Keratinocyte (primary cell): Measurements from ENCODE around the gene EFEMP1. TPM values are rescaled to one million over a fixed set of nuclear protein-coding genes. Genes with fewer than 3 reads are reported as not detected.

Source experiments
- DNase-seq: peaks from one replicate; pipeline ENCODE4 v3.0.0-alpha.2; 2011; ENCODE audit warnings: low read depth, missing footprints, low spot score
- FAIRE-seq: peaks from 2 replicates; lab custom pipeline; 2011; peaks lifted over from hg19 to GRCh38; lab: Jason Lieb, UNC
- H2AFZ ChIP-seq: 2 replicates; pipeline ENCODE4 v1.6.0; 2012; ENCODE audit warnings: low read length, control low read depth, inconsistent platforms; ENCODE audit not compliant: control insufficient read depth
- H3K27ac ChIP-seq: 2 replicates; pipeline ENCODE4 v1.5.1; 2011; ENCODE audit warnings: low read length; ENCODE audit not compliant: control insufficient read depth, insufficient read depth
- H3K27me3 ChIP-seq: 3 replicates; pipeline ENCODE4 v1.6.0; 2011; ENCODE audit warnings: low read length; ENCODE audit not compliant: control insufficient read depth, insufficient read depth; ENCODE audit errors: extremely low read depth
- H3K36me3 ChIP-seq, 2 experiments: 2 replicates in 1 of 2; 3 replicates in 1 of 2; pipeline ENCODE4 v1.5.1; 2011; ENCODE audit warnings: low read length in 2 of 2, mild to moderate bottlenecking in 1 of 2; ENCODE audit not compliant: control insufficient read depth in 2 of 2, insufficient read depth in 2 of 2; ENCODE audit errors: extremely low read depth in 1 of 2
- H3K4me1 ChIP-seq: 3 replicates; pipeline ENCODE4 v1.5.1; 2011; ENCODE audit warnings: low read length; ENCODE audit not compliant: control insufficient read depth, insufficient read depth; ENCODE audit errors: extremely low read depth
- H3K4me2 ChIP-seq: 3 replicates; pipeline ENCODE4 v1.6.0; 2011; ENCODE audit warnings: low read depth, low read length; ENCODE audit not compliant: control insufficient read depth, insufficient read depth; ENCODE audit errors: extremely low read depth
- H3K4me3 ChIP-seq, 3 experiments: fragments of 200-600 bp in 1 of 3; sonication (generic) in 1 of 3; 2 replicates in 2 of 3; 3 replicates in 1 of 3; pipeline ENCODE4 v1.5.1; 2011 to 2016; ENCODE audit warnings: low read length in 3 of 3, mild to moderate bottlenecking in 3 of 3, control low read depth in 2 of 3, inconsistent platforms in 1 of 3, low read depth in 1 of 3, mixed read lengths in 1 of 3, mixed run types in 1 of 3, moderate library complexity in 1 of 3; ENCODE audit not compliant: control insufficient read depth in 2 of 3, insufficient read depth in 2 of 3; ENCODE audit errors: extremely low read depth in 1 of 3
- H3K79me2 ChIP-seq: 2 replicates; pipeline ENCODE4 v1.6.0; 2012; ENCODE audit warnings: low read length; ENCODE audit not compliant: control insufficient read depth, insufficient read depth
- H3K9ac ChIP-seq: 3 replicates; pipeline ENCODE4 v1.6.0; 2011; ENCODE audit warnings: low read length; ENCODE audit not compliant: control insufficient read depth, insufficient read depth; ENCODE audit errors: extremely low read depth
- H3K9me1 ChIP-seq: 3 replicates; pipeline ENCODE4 v1.6.0; 2011; ENCODE audit warnings: low read length; ENCODE audit not compliant: control insufficient read depth, insufficient read depth; ENCODE audit errors: extremely low read depth
- H3K9me3 ChIP-seq: 2 replicates; pipeline ENCODE4 v1.5.1; 2012; ENCODE audit warnings: low read depth, low read length; ENCODE audit not compliant: control insufficient read depth
- H4K20me1 ChIP-seq: 3 replicates; pipeline ENCODE4 v1.6.0; 2011; ENCODE audit warnings: low read length; ENCODE audit not compliant: control insufficient read depth, insufficient read depth; ENCODE audit errors: extremely low read depth
- CTCF ChIP-seq, 3 experiments: IDR thresholded peaks in 1 of 3; conservative IDR thresholded peaks in 1 of 3; optimal IDR thresholded peaks in 1 of 3; 2 replicates in 2 of 3; 3 replicates in 1 of 3; pipeline versions ENCODE3 to v1.5.1; 2011; ENCODE audit warnings: low read length in 3 of 3, mild to moderate bottlenecking in 3 of 3, moderate library complexity in 2 of 3, control low read depth in 1 of 3, inconsistent platforms in 1 of 3; ENCODE audit not compliant: insufficient read depth in 2 of 3; ENCODE audit errors: extremely low read depth in 1 of 3
- EZH2 ChIP-seq: IDR thresholded peaks from one replicate; pipeline ENCODE4 v1.6.1; 2012; ENCODE audit warnings: inconsistent platforms, mild to moderate bottlenecking, low read length, moderate library complexity
- dilution Hi-C: fragments of 300-500 bp; cut with MboI; formaldehyde crosslinking; loops from one replicate; pipeline ENCODE4 v1.7.0; 2020; ENCODE audit warnings: low sequenced_read_pairs; ENCODE audit not compliant: extremely low pct_ligation_motif_present
- polyA plus RNA-seq, 5 experiments: library from polyadenylated mRNA; depleted of rRNA in 3 of 5; stranded (reverse) in 3 of 5; stranded (forward) in 1 of 5; unstranded in 1 of 5; fragments of >200 nt; gene quantifications; 1 replicate in 1 of 5; 2 replicates in 3 of 5; 3 replicates in 1 of 5; pipeline versions ENCODE4 v1.2.1 to v1.2.3, GENCODE V29; 2011 to 2012; ENCODE audit warnings: missing spikeins in 2 of 5, low read depth in 1 of 5, low replicate concordance in 1 of 5

EFEMP1 gene
- polyA plus RNA-seq, 1 donor (not counting 4 experiments of a cell fraction or from before 2014, with no cell fraction given), result 234 TPM

- H3K27me3 ChIP-seq, result no peaks in the 10 kb centered on the region
- TF ChIP-seq EZH2 (no peak), CTCF (optimal IDR thresholded peaks at IDR 0.05 in 1 of 3, IDR thresholded peaks at IDR 0.05 in 1 of 3, conservative IDR thresholded peaks at IDR 0.05 in 1 of 3; ENCODE audit: extremely low read depth in 1 of 3, insufficient read depth in 2 of 3, low read length in 3 of 3) (no peak)
- no peak overlapping the region for H3K9ac ChIP-seq
- peaks cover 10% of the 10 kb centered on the region in 2 experiments for H3K36me3 ChIP-seq
- no peaks in the 10 kb centered on the region for H3K79me2 ChIP-seq
- H3K9me3 ChIP-seq, result no peaks in the 10 kb centered on the region
- no peaks in the 10 kb centered on the region for H3K9me1 ChIP-seq
- no peak overlapping the region for H2AFZ ChIP-seq
- no peak for DNase-seq
- no peak overlapping the region for H3K27ac ChIP-seq
- FAIRE-seq, result no peak
- H4K20me1 ChIP-seq, result no peaks in the 10 kb centered on the region
- H3K4me3 ChIP-seq, result no peak overlapping the region
- H3K4me2 ChIP-seq, result no peak overlapping the region
- dilution Hi-C loops, result no loop called here
- no peaks in the 10 kb centered on the region for H3K4me1 ChIP-seq
These were observed 48.0 kb downstream of the EFEMP1 start for GRCh38 chr2:55875434-55876135.

- Histone ChIP-seq H3K9me1 (no peaks in the 10 kb centered on the region), H3K79me2 (no peaks in the 10 kb centered on the region), H3K4me3 (no peak overlapping the region), H3K4me2 (no peak overlapping the region), H3K4me1 (peaks cover 7% of the 10 kb centered on the region), H3K9me3 (no peaks in the 10 kb centered on the region), H2AFZ (no peak overlapping the region), H3K9ac (no peak overlapping the region), H3K27me3 (no peaks in the 10 kb centered on the region), H3K36me3 (peaks cover 8 to 11% of the 10 kb centered on the region in 2 experiments), H4K20me1 (no peaks in the 10 kb centered on the region), H3K27ac (no peak overlapping the region)
- TF ChIP-seq CTCF (optimal IDR thresholded peaks at IDR 0.05 in 1 of 3, IDR thresholded peaks at IDR 0.05 in 1 of 3, conservative IDR thresholded peaks at IDR 0.05 in 1 of 3; ENCODE audit: extremely low read depth in 1 of 3, insufficient read depth in 2 of 3, low read length in 3 of 3) (no peak), EZH2 (no peak)
- no peak for DNase-seq
- dilution Hi-C loops, result no loop called here
- FAIRE-seq, result no peak
These were observed 49.2 kb downstream of the EFEMP1 start for GRCh38 chr2:55874338-55874737.
